ENCODE measurements around the gene GPR156. TPM values are rescaled to one million over a fixed set of nuclear protein-coding genes. Genes with fewer than 3 reads are reported as not detected.

The GPR156 gene
- total and polyA plus RNA-seq, 9 of the 15 experiments (the other 6 are each of a cell fraction or from before 2014, with no cell fraction given) = 0.07 to 0.14 (median 0.12) TPM; not detected in 5

DNA sequence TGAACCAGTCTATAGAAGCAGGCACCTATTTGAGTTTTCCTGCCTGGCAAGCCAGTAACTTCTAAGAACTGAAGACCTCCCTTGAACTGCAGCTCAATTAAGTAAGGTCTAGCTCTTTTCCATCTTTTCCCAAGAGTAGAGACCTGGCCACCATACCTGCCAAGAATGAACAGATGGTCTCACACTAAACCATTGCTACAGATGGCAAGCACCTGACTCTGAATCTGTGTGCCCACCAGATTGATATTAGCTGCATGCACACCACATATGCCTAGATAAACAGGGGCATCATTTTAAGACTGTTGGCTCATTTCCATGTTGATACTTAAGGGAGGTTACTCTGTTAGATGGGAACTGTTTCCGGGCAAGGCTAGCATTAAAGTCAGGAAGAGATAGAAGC lies 156.0 kb downstream of the GPR156 start:
- no peaks in the 10 kb centered on the region for H3K36me3 ChIP-seq (ENCODE audit: control insufficient read depth, insufficient read depth, low read length)
- no peaks in the 10 kb centered on the region for H3K79me2 ChIP-seq (ENCODE audit: control insufficient read depth, insufficient read depth, low read length)
- 0% methylated on average over 1 of the region's 1 CpG for WGBS (ENCODE audit: insufficient coverage, low coverage, missing lambda C conversion rate)
- TF ChIP-seq, protein P1, sequence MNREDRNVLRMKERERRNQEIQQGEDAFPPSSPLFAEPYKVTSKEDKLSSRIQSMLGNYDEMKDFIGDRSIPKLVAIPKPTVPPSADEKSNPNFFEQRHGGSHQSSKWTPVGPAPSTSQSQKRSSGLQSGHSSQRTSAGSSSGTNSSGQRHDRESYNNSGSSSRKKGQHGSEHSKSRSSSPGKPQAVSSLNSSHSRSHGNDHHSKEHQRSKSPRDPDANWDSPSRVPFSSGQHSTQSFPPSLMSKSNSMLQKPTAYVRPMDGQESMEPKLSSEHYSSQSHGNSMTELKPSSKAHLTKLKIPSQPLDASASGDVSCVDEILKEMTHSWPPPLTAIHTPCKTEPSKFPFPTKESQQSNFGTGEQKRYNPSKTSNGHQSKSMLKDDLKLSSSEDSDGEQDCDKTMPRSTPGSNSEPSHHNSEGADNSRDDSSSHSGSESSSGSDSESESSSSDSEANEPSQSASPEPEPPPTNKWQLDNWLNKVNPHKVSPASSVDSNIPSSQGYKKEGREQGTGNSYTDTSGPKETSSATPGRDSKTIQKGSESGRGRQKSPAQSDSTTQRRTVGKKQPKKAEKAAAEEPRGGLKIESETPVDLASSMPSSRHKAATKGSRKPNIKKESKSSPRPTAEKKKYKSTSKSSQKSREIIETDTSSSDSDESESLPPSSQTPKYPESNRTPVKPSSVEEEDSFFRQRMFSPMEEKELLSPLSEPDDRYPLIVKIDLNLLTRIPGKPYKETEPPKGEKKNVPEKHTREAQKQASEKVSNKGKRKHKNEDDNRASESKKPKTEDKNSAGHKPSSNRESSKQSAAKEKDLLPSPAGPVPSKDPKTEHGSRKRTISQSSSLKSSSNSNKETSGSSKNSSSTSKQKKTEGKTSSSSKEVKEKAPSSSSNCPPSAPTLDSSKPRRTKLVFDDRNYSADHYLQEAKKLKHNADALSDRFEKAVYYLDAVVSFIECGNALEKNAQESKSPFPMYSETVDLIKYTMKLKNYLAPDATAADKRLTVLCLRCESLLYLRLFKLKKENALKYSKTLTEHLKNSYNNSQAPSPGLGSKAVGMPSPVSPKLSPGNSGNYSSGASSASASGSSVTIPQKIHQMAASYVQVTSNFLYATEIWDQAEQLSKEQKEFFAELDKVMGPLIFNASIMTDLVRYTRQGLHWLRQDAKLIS (CRISPR knock-in tag; IDR thresholded peaks at IDR 0.05) = no peak
- TF ChIP-seq SOX6 (IDR thresholded peaks at IDR 0.05) = no peak
- TF ChIP-seq KLF13 (tag; IDR thresholded peaks at IDR 0.05; ENCODE audit: borderline replicate concordance, low read depth) = no peak
- TF ChIP-seq MCM2 (IDR thresholded peaks at IDR 0.05; ENCODE audit: low read depth) = no peak
- no peak for TF ChIP-seq SMAD4 (CRISPR knock-in tag; conservative IDR thresholded peaks at IDR 0.05)
- TF ChIP-seq BRD9 (IDR thresholded peaks at IDR 0.05; ENCODE audit: low read depth, partially characterized antibody) = no peak
- in situ Hi-C loops (cut with MboI) = no loop called here
- no peak for ATAC-seq
- DNase-seq (ENCODE audit: extremely low read depth in 1 of 4, low spot score in 3 of 4) = no peak
- FAIRE-seq = no peak
- H3K4me2 ChIP-seq (ENCODE audit: insufficient read depth, low read length) = no peak overlapping the region
- no peak overlapping the region for H2AFZ ChIP-seq (ENCODE audit: low read depth, low read length)
- H3K4me1 ChIP-seq (replicated peaks in 1 of 2; ENCODE audit: control insufficient read depth in 2 of 2, insufficient read depth in 2 of 2, low read length in 2 of 2) = no peaks in the 10 kb centered on the region
- H3K9me3 ChIP-seq (replicated peaks; ENCODE audit: control insufficient read depth, insufficient read depth, low read depth, low read length) = no peaks in the 10 kb centered on the region
- no TSS peak for BruUV-seq (replicated peaks)
- POLR2A ChIA-PET = no interaction called here
- H3K4me3 ChIP-seq = no peak overlapping the region
- H4K20me1 ChIP-seq (replicated peaks; ENCODE audit: control insufficient read depth, insufficient read depth, low read length) = no peaks in the 10 kb centered on the region
- no peaks in the 10 kb centered on the region for H3K9me1 ChIP-seq (ENCODE audit: control insufficient read depth, insufficient read depth, low read length)
- H3K27ac ChIP-seq (ENCODE audit: extremely low read depth, low read depth, low read length) = no peak overlapping the region
- CTCF ChIA-PET (ENCODE audit: low intra/inter-chr PET ratio) = no interaction called here
- H3K9ac ChIP-seq (ENCODE audit: insufficient read depth in 1 of 2, low read depth in 2 of 2, low read length in 2 of 2) = no peak overlapping the region
- intact Hi-C loops (cut with micrococcal nuclease) = no loop called here
- peaks cover 3 to 13% of the 10 kb centered on the region in 2 experiments; a peak in 2 of 5 replicates for H3K27me3 ChIP-seq (ENCODE audit: control insufficient read depth in 2 of 2, insufficient read depth in 2 of 2, low read length in 2 of 2)

All from K562 (cell line).